Measurements from ENCODE around the gene MCF2L.

The MCF2L gene

GRCh38 chr13:112982281-112983041 is 13.4 kb downstream of the MCF2L start:
- no peak for DNase-seq (ENCODE audit: low read depth)

GRCh38 chr13:112983042-112983305 is 14.0 kb downstream of the MCF2L start:
- DNase-seq (ENCODE audit: low read depth) = no peak

GRCh38 chr13:112983428-112984196 is 14.6 kb downstream of the MCF2L start:
- DNase-seq (ENCODE audit: low read depth) = no peak

GRCh38 chr13:112984501-112984900 is 15.5 kb downstream of the MCF2L start:
- no peak for DNase-seq (ENCODE audit: low read depth)

GRCh38 chr13:112984954-112985802 is 16.2 kb downstream of the MCF2L start:
- no peak for DNase-seq (ENCODE audit: low read depth)

GRCh38 chr13:112985803-112986408 is 16.9 kb downstream of the MCF2L start:
- no peak for DNase-seq (ENCODE audit: low read depth)

GRCh38 chr13:112986470-112986869 is 17.5 kb downstream of the MCF2L start:
- no peak for DNase-seq (ENCODE audit: low read depth)

GRCh38 chr13:112986946-112987681 is 18.1 kb downstream of the MCF2L start:
- no peak for DNase-seq (ENCODE audit: low read depth)

- DNase-seq (ENCODE audit: low read depth) = no peak
Observed at GRCh38 chr13:112987682-112988024, 18.6 kb downstream of the MCF2L start.

GRCh38 chr13:112990783-112991182 is 21.8 kb downstream of the MCF2L start:
- DNase-seq (ENCODE audit: low read depth) = no peak

GRCh38 chr13:112991609-112992008 is 22.6 kb downstream of the MCF2L start:
- no peak for DNase-seq (ENCODE audit: low read depth)

- DNase-seq (ENCODE audit: low read depth) = no peak
Observed at GRCh38 chr13:112992931-112993680, 24.1 kb downstream of the MCF2L start.

- no peak for DNase-seq (ENCODE audit: low read depth)
Observed at GRCh38 chr13:112994084-112994780, 25.2 kb downstream of the MCF2L start.

- no peak for DNase-seq (ENCODE audit: low read depth)
Observed at GRCh38 chr13:112994781-112995355, 25.9 kb downstream of the MCF2L start.

- DNase-seq (ENCODE audit: low read depth) = no peak
Observed at GRCh38 chr13:112995395-112996191, 26.6 kb downstream of the MCF2L start.

GRCh38 chr13:112996671-112997091 is 27.7 kb downstream of the MCF2L start:
- no peak for DNase-seq (ENCODE audit: low read depth)

GRCh38 chr13:112997188-112998130 is 28.4 kb downstream of the MCF2L start:
- DNase-seq (ENCODE audit: low read depth) = no peak

All from T follicular helper cell (primary cell).